Parathyroid adenoma (tissue), 2 donors: ENCODE results near the gene VIPR2.

Experiments
- H2AFZ ChIP-seq: fragments of 300-600 bp; sonication (generic); one replicate; pipeline ENCODE4 v1.7.0; 2017; ENCODE audit warnings: antibody characterized with exemption, mild to moderate bottlenecking
- H3K27ac ChIP-seq: fragments of 300-600 bp; sonication (generic); one replicate; pipeline ENCODE4 v1.7.0; 2017
- H3K27me3 ChIP-seq: fragments of 300-600 bp; sonication (generic); one replicate; pipeline ENCODE4 v1.7.0; 2017; ENCODE audit warnings: low read length; ENCODE audit not compliant: control insufficient read depth, insufficient read depth
- H3K36me3 ChIP-seq: fragments of 300-600 bp; sonication (generic); one replicate; pipeline ENCODE4 v1.7.0; 2017; ENCODE audit warnings: low read length; ENCODE audit not compliant: control insufficient read depth, insufficient read depth
- H3K4me1 ChIP-seq: fragments of 300-600 bp; sonication (generic); one replicate; pipeline ENCODE4 v1.7.0; 2017; ENCODE audit warnings: control low read depth
- H3K4me2 ChIP-seq: fragments of 300-600 bp; sonication (generic); one replicate; pipeline ENCODE4 v1.7.0; 2017; ENCODE audit warnings: low read length
- H3K4me3 ChIP-seq: fragments of 300-600 bp; sonication (generic); one replicate; pipeline ENCODE4 v1.7.0; 2017; ENCODE audit warnings: low read depth, low read length
- H3K79me2 ChIP-seq: fragments of 300-600 bp; sonication (generic); one replicate; pipeline ENCODE4 v1.7.0; 2017; ENCODE audit warnings: control low read depth
- H3K9ac ChIP-seq: fragments of 300-600 bp; sonication (generic); one replicate; pipeline ENCODE4 v1.7.0; 2017; ENCODE audit warnings: mild to moderate bottlenecking
- H3K9me3 ChIP-seq: fragments of 300-600 bp; sonication (generic); one replicate; pipeline ENCODE4 v1.7.0; 2017; ENCODE audit warnings: low read length; ENCODE audit not compliant: control insufficient read depth
- TF ChIP-seq, protein P1 (sequence below): fragments of 300-600 bp; sonication (generic); IDR thresholded peaks from one replicate; pipeline ENCODE4 v1.7.0; 2017; ENCODE audit warnings: antibody characterized with exemption, mild to moderate bottlenecking
- donor health status: primary hyperparathyroidism.

Gene VIPR2

DNA sequence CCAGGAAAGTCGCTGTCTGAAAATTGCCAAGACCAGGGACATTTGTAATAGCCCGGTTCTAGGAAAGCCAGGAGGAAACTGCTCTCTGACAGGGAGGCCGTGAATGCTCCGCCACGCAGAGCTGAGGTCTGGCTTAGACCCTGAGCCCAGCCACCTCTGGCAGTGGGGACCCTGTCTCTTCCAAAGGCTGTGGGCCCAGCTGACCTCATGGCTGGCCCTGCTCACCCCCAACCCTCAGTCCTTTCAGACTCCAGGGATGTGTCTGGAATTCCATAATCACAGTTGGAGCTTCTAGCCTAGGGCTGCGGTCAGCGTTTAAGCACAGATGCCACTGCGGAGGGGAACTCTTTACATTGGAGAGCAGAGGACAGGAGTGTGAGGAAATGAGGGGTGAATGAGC lies 6.6 kb upstream of the VIPR2 start:
- no peak overlapping the region for H3K4me2 ChIP-seq
- H3K27me3 ChIP-seq, result no peaks in the 10 kb centered on the region
- H3K4me3 ChIP-seq, result no peak overlapping the region
- H3K9ac ChIP-seq, result no peak overlapping the region
- H3K79me2 ChIP-seq, result no peaks in the 10 kb centered on the region
- no peak overlapping the region for H3K27ac ChIP-seq
- no peaks in the 10 kb centered on the region for H3K4me1 ChIP-seq
- H2AFZ ChIP-seq, result no peak overlapping the region
- no peaks in the 10 kb centered on the region for H3K36me3 ChIP-seq
- H3K9me3 ChIP-seq, result no peaks in the 10 kb centered on the region
- TF ChIP-seq, protein P1, sequence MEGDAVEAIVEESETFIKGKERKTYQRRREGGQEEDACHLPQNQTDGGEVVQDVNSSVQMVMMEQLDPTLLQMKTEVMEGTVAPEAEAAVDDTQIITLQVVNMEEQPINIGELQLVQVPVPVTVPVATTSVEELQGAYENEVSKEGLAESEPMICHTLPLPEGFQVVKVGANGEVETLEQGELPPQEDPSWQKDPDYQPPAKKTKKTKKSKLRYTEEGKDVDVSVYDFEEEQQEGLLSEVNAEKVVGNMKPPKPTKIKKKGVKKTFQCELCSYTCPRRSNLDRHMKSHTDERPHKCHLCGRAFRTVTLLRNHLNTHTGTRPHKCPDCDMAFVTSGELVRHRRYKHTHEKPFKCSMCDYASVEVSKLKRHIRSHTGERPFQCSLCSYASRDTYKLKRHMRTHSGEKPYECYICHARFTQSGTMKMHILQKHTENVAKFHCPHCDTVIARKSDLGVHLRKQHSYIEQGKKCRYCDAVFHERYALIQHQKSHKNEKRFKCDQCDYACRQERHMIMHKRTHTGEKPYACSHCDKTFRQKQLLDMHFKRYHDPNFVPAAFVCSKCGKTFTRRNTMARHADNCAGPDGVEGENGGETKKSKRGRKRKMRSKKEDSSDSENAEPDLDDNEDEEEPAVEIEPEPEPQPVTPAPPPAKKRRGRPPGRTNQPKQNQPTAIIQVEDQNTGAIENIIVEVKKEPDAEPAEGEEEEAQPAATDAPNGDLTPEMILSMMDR, result no peak

- H3K4me1 ChIP-seq, result no peaks in the 10 kb centered on the region
- H3K4me2 ChIP-seq, result no peak overlapping the region
- H3K4me3 ChIP-seq, result no peak overlapping the region
- no peak overlapping the region for H3K27ac ChIP-seq
- H3K9me3 ChIP-seq, result no peaks in the 10 kb centered on the region
- no peaks in the 10 kb centered on the region for H3K27me3 ChIP-seq
- no peaks in the 10 kb centered on the region for H3K36me3 ChIP-seq
- H3K79me2 ChIP-seq, result no peaks in the 10 kb centered on the region
- H3K9ac ChIP-seq, result no peak overlapping the region
- TF ChIP-seq, protein P1, result no peak
- H2AFZ ChIP-seq, result no peak overlapping the region
Observed at GRCh38 chr7:159149488-159149887, 4.8 kb upstream of the VIPR2 start.

- H3K4me1 ChIP-seq, result no peaks in the 10 kb centered on the region
- peaks cover 2% of the 10 kb centered on the region for H3K27me3 ChIP-seq
- H3K9me3 ChIP-seq, result no peaks in the 10 kb centered on the region
- H2AFZ ChIP-seq, result no peak overlapping the region
- H3K4me2 ChIP-seq, result no peak overlapping the region
- no peak overlapping the region for H3K4me3 ChIP-seq
- H3K36me3 ChIP-seq, result no peaks in the 10 kb centered on the region
- no peak overlapping the region for H3K9ac ChIP-seq
- H3K79me2 ChIP-seq, result no peaks in the 10 kb centered on the region
- H3K27ac ChIP-seq, result no peak overlapping the region
- TF ChIP-seq, protein P1, result no peak
Observed at GRCh38 chr7:159148430-159149395, 4.0 kb upstream of the VIPR2 start.

GRCh38 chr7:159147687-159148086 lies 3.0 kb upstream of the VIPR2 start:
- TF ChIP-seq, protein P1, result no peak
- no peak overlapping the region for H3K4me2 ChIP-seq
- no peaks in the 10 kb centered on the region for H3K4me1 ChIP-seq
- H3K9ac ChIP-seq, result no peak overlapping the region
- no peaks in the 10 kb centered on the region for H3K9me3 ChIP-seq
- no peak overlapping the region for H3K27ac ChIP-seq
- H3K79me2 ChIP-seq, result no peaks in the 10 kb centered on the region
- no peak overlapping the region for H3K4me3 ChIP-seq
- no peaks in the 10 kb centered on the region for H3K36me3 ChIP-seq
- no peak overlapping the region for H2AFZ ChIP-seq
- peaks cover 3% of the 10 kb centered on the region for H3K27me3 ChIP-seq
